Stromal cell of bone marrow (primary cell): ENCODE data around the gene RANBP10.

Experiments
- DNase-seq: peaks from one replicate; pipeline ENCODE4 v3.0.0-alpha.2; 2012; ENCODE audit warnings: low read depth

The RANBP10 gene

GRCh38 chr16:67825906-67826305, 19.5 kb upstream of the RANBP10 start:
- no peak for DNase-seq

- no peak for DNase-seq
Measured at GRCh38 chr16:67825119-67825518, 18.8 kb upstream of the RANBP10 start.

GRCh38 chr16:67822511-67822910, 16.2 kb upstream of the RANBP10 start:
- DNase-seq = no peak

GRCh38 chr16:67820608-67821259, 14.4 kb upstream of the RANBP10 start:
- DNase-seq = no peak

- DNase-seq = no peak
Measured at GRCh38 chr16:67814567-67814966, 8.2 kb upstream of the RANBP10 start.

GRCh38 chr16:67811899-67812298, 5.5 kb upstream of the RANBP10 start:
- DNase-seq = no peak

- no peak for DNase-seq
Measured at GRCh38 chr16:67807148-67807682, 855 bp upstream of the RANBP10 start.

GRCh38 chr16:67805718-67806427, 487 bp downstream of the RANBP10 start:
- no peak for DNase-seq

- no peak for DNase-seq
Measured at GRCh38 chr16:67804853-67805542, 1.4 kb downstream of the RANBP10 start.

GRCh38 chr16:67803894-67804293, 2.5 kb downstream of the RANBP10 start:
- no peak for DNase-seq

GRCh38 chr16:67801883-67802282, 4.5 kb downstream of the RANBP10 start:
- no peak for DNase-seq

GRCh38 chr16:67801241-67801640, 5.1 kb downstream of the RANBP10 start:
- DNase-seq = no peak

GRCh38 chr16:67800338-67800926, 5.9 kb downstream of the RANBP10 start:
- DNase-seq = no peak

GRCh38 chr16:67796099-67796718, 10.2 kb downstream of the RANBP10 start:
- no peak for DNase-seq

- no peak for DNase-seq
Measured at GRCh38 chr16:67790071-67790470, 16.3 kb downstream of the RANBP10 start.

GRCh38 chr16:67786491-67786890, 19.9 kb downstream of the RANBP10 start:
- no peak for DNase-seq

- no peak for DNase-seq
Measured at GRCh38 chr16:67783353-67783725, 23.0 kb downstream of the RANBP10 start.

- DNase-seq = no peak
Measured at GRCh38 chr16:67782567-67783352, 23.6 kb downstream of the RANBP10 start.

- no peak for DNase-seq
Measured at GRCh38 chr16:67781565-67781921, 24.8 kb downstream of the RANBP10 start.

GRCh38 chr16:67780847-67781564, 25.4 kb downstream of the RANBP10 start:
- DNase-seq = no peak
